AG09309 (cell line): ENCODE results near the gene HIF1A.
"Not testable (repeated sequence)": the region's sequence is repeated elsewhere in the genome, so short reads cannot be mapped to it uniquely, and the experiment has no call there.

Source experiments
- DNase-seq: peaks from one replicate; pipeline ENCODE4 v3.0.0-alpha.2; 2010; ENCODE audit warnings: low read depth
- H3K4me3 ChIP-seq: 2 replicates; pipeline ENCODE4 v1.5.1; 2011; ENCODE audit warnings: mild to moderate bottlenecking, low read depth, low read length, moderate library complexity; ENCODE audit not compliant: control insufficient read depth
- CTCF ChIP-seq: IDR thresholded peaks from 2 replicates; pipeline ENCODE4 v1.5.1; 2011; ENCODE audit warnings: mild to moderate bottlenecking, low read depth, low read length, inconsistent platforms; ENCODE audit not compliant: insufficient read depth, control insufficient read depth; ENCODE audit errors: missing control alignments

HIF1A gene

DNA sequence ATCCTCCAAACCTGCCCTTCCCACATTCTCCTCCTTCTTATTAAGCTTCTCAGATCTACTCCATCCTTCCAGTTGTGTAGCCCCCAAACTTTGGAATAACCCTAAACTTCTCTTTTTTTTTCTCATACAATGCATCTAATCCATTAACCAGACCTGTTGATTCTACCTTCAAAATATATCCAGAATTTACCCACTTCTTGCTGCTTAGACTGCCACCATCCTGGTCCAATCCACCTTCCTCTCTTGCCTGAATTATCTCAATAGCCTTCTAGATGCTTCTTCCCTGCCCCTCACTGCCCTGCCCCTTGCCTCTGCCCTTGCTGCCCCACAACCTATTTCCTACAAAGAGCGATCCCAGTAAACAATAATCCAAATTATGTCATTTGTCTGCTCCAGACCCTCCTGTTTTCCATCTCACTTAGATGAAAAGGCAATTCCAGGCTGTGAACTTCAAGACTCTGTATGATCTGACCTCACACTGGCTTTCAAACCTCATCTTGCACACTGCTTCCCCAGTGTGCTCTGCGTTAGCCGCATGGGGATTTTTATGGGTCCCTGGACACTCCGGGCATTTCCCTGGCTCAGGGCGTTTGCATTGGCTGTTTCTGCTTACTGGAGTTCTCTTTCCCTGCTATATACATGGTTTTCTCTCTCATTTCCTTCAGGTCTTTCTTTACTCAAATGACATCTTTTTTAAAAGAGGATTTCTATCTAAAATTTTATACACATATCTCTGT, 42.6 kb upstream of the HIF1A start:
- no peak overlapping the region for H3K4me3 ChIP-seq
- no peak for TF ChIP-seq CTCF
- no peak for DNase-seq

GRCh38 chr14:61653507-61653906, 41.8 kb upstream of the HIF1A start:
- no peak overlapping the region for H3K4me3 ChIP-seq
- DNase-seq = no peak
- no peak for TF ChIP-seq CTCF

- no peak for DNase-seq
- H3K4me3 ChIP-seq = no peak overlapping the region
- TF ChIP-seq CTCF = no peak
Observed at GRCh38 chr14:61654026-61654425, 41.3 kb upstream of the HIF1A start.

- no peak for TF ChIP-seq CTCF
- DNase-seq = no peak
- H3K4me3 ChIP-seq = no peak overlapping the region
Observed at GRCh38 chr14:61655777-61656176, 39.5 kb upstream of the HIF1A start.

DNA sequence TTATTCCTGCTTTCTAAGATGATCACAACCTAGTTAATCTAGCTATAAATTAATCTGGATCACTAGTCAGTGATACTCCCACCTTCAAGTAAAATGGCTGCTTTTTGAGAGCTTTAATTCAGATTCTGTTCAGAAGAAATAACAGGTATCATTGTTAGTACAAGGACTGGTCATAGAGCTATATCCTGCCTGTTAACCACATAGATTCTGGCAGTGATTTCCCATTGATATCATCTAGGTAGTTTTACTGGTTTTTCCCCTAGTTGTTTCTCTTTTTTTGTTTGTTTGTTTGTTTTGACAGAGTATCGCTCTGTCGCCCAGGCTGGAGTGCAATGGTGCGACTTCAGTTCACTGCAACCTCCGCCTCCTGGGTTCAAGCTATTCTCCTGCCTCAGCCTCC, 39.0 kb upstream of the HIF1A start:
- TF ChIP-seq CTCF = no peak
- DNase-seq = no peak
- no peak overlapping the region for H3K4me3 ChIP-seq

DNA sequence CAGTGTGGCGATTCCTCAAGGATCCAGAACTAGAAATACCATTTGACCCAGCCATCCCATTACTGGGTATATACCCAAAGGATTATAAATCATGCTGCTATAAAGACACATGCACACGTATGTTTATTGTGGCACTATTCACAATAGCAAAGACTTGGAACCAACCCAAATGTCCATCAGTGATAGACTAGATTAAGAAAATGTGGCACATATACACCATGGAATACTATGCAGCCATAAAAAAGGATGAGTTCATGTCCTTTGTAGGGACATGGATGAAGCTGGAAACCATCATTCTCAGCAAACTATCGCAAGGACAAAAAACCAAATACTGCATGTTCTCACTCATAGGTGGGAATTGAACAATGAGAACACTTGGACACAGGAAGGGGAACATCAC, 37.2 kb upstream of the HIF1A start:
- DNase-seq, H3K4me3 ChIP-seq: not testable (repeated sequence)

DNA sequence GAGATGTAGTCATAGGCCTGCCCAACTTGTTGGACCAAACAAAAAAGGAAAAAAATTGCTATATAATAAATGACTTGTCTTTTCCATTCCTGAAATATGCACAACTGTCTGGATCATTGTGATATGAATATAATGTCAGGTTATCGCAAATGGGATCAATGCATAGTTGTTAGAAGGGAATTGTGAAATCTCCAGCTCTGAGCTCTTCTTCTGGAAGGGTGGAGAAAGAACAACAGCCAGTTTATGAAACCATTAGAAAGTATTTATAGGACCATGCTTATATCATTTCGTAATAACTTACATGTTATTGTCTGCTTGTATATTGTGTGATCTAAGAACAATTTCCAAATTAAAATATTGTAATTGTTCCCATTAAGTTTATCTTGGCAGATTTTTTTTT, 35.7 kb upstream of the HIF1A start:
- no peak for DNase-seq
- no peak overlapping the region for H3K4me3 ChIP-seq
- TF ChIP-seq CTCF = no peak
